Endodermal cell (in vitro differentiated cells): ENCODE results near the gene DHRS2. TPM values are rescaled to one million over a fixed set of nuclear protein-coding genes. Genes with fewer than 3 reads are reported as not detected.

Experiments
- DNase-seq: peaks from one replicate; pipeline ENCODE4 v3.0.0-alpha.2; 2017
- H3K27ac ChIP-seq: 2 replicates; pipeline ENCODE4 v1.5.1; 2013; ENCODE audit warnings: mild to moderate bottlenecking, low read depth, low read length, moderate library complexity
- H3K27me3 ChIP-seq: 2 replicates; pipeline ENCODE4 v1.6.1; 2013; ENCODE audit warnings: mild to moderate bottlenecking, low read length, moderate library complexity; ENCODE audit not compliant: insufficient read depth, control insufficient read depth, poor library complexity, severe bottlenecking
- H3K36me3 ChIP-seq: 2 replicates; pipeline ENCODE4 v1.7.0; 2013; ENCODE audit warnings: mild to moderate bottlenecking, low read length, moderate library complexity; ENCODE audit not compliant: control insufficient read depth, insufficient read depth
- H3K4me1 ChIP-seq: one replicate; pipeline ENCODE4 v1.7.0; 2013; ENCODE audit warnings: low read length; ENCODE audit not compliant: control insufficient read depth, insufficient read depth
- H3K4me3 ChIP-seq: 2 replicates; pipeline ENCODE4 v1.5.1; 2013; ENCODE audit warnings: mild to moderate bottlenecking, low read length, moderate library complexity
- H3K9ac ChIP-seq: 2 replicates; pipeline ENCODE4 v1.6.1; 2013; ENCODE audit warnings: mild to moderate bottlenecking, low read length, moderate library complexity; ENCODE audit not compliant: poor library complexity, severe bottlenecking; ENCODE audit errors: extremely low read depth
- H3K9me3 ChIP-seq: 2 replicates; pipeline ENCODE4 v1.6.1; 2013; ENCODE audit warnings: mild to moderate bottlenecking, low read length, moderate library complexity; ENCODE audit not compliant: control insufficient read depth
- H3K27ac Mint-ChIP-seq: 2 replicates; pipeline ENCODE4 v1.8.0; 2020; ENCODE audit warnings: mixed read lengths
- H3K27me3 Mint-ChIP-seq: 2 replicates; pipeline ENCODE4 v1.8.0; 2021; ENCODE audit warnings: mild to moderate bottlenecking, mixed read lengths; ENCODE audit not compliant: insufficient read depth
- H3K36me3 Mint-ChIP-seq: 2 replicates; pipeline ENCODE4 v1.8.0; 2020; ENCODE audit warnings: low read depth, mixed read lengths
- H3K4me1 Mint-ChIP-seq: 2 replicates; pipeline ENCODE4 v1.8.0; 2020; ENCODE audit warnings: mixed read lengths
- H3K4me3 Mint-ChIP-seq: 2 replicates; pipeline ENCODE4 v1.8.0; 2020; ENCODE audit warnings: mild to moderate bottlenecking, moderate library complexity, mixed read lengths
- H3K9me3 Mint-ChIP-seq: 2 replicates; pipeline ENCODE4 v1.8.0; 2020; ENCODE audit warnings: mild to moderate bottlenecking, mixed read lengths
- CTCF ChIP-seq: fragments of 200-600 bp; sonication (generic); conservative IDR thresholded peaks from 2 replicates; pipeline ENCODE4 v1.5.0; 2021; ENCODE audit warnings: antibody characterized with exemption, mild to moderate bottlenecking
- WGBS, 2 experiments: methylation state at CpG; one replicate each; pipeline versions ENCODE4 v1.1.5 to v1.1.7; 2013; ENCODE audit warnings: missing lambda C conversion rate in 2 of 2, mixed read lengths in 1 of 2; ENCODE audit not compliant: insufficient coverage in 1 of 2, insufficient read length in 1 of 2; 5-methylcytosine and 5-hydroxymethylcytosine counted together
- total RNA-seq, 2 donors: library from RNA; stranded (reverse); fragmentation: NEBNext Ultra II Directional in 1 of 2; extraction: Animal tissue kit (Norgen Biotek cat#: 25700) in 1 of 2; gene quantifications; 2 replicates in 1 of 2; 3 replicates in 1 of 2; pipeline ENCODE4 v1.2.1, GENCODE V29; 2021

DHRS2 gene
- total RNA-seq, 2 donors from 2014 or later: 0.66 to 1.2 TPM

- Mint-ChIP-seq H3K27me3 (no peaks in the 10 kb centered on the region), H3K4me3 (no peak overlapping the region), H3K4me1 (no peaks in the 10 kb centered on the region), H3K9me3 (no peaks in the 10 kb centered on the region), H3K27ac (no peak overlapping the region), H3K36me3 (no peaks in the 10 kb centered on the region)
- H3K36me3 ChIP-seq: no peaks in the 10 kb centered on the region
- H3K9ac ChIP-seq: no peak overlapping the region
- H3K4me1 ChIP-seq: no peaks in the 10 kb centered on the region
- H3K4me3 ChIP-seq: no peak overlapping the region
- H3K9me3 ChIP-seq: peaks cover 7% of the 10 kb centered on the region
- no peak overlapping the region for H3K27ac ChIP-seq
- no peak for DNase-seq
- WGBS, 2 experiments: 81 to 90% methylated on average over 2 to 3 of the region's 3 CpGs
- H3K27me3 ChIP-seq: no peaks in the 10 kb centered on the region
- no peak for TF ChIP-seq CTCF
Measured at GRCh38 chr14:23670481-23670880, 34.3 kb downstream of the DHRS2 start.

GRCh38 chr14:23672200-23672599, 36.0 kb downstream of the DHRS2 start:
- no peaks in the 10 kb centered on the region for H3K36me3 ChIP-seq
- H3K9ac ChIP-seq: no peak overlapping the region
- H3K27ac ChIP-seq: no peak overlapping the region
- 71 to 100% methylated on average over 1 of the region's 1 CpG for WGBS, 2 experiments
- Mint-ChIP-seq H3K4me3 (no peak overlapping the region), H3K27me3 (no peaks in the 10 kb centered on the region), H3K9me3 (peaks cover 2% of the 10 kb centered on the region), H3K4me1 (no peaks in the 10 kb centered on the region), H3K36me3 (no peaks in the 10 kb centered on the region), H3K27ac (no peak overlapping the region)
- H3K4me1 ChIP-seq: no peaks in the 10 kb centered on the region
- peaks cover 7% of the 10 kb centered on the region for H3K9me3 ChIP-seq
- TF ChIP-seq CTCF: no peak
- no peak overlapping the region for H3K4me3 ChIP-seq
- no peaks in the 10 kb centered on the region for H3K27me3 ChIP-seq
- no peak for DNase-seq

GRCh38 chr14:23675337-23675736, 39.2 kb downstream of the DHRS2 start:
- 71 to 89% methylated on average over 1 of the region's 2 CpGs for WGBS, 2 experiments
- Mint-ChIP-seq H3K27ac (no peak overlapping the region), H3K27me3 (peaks cover 2% of the 10 kb centered on the region), H3K4me1 (no peaks in the 10 kb centered on the region), H3K4me3 (no peak overlapping the region), H3K36me3 (no peaks in the 10 kb centered on the region), H3K9me3 (peaks cover 7% of the 10 kb centered on the region)
- H3K4me1 ChIP-seq: no peaks in the 10 kb centered on the region
- TF ChIP-seq CTCF: no peak
- no peaks in the 10 kb centered on the region for H3K36me3 ChIP-seq
- no peaks in the 10 kb centered on the region for H3K27me3 ChIP-seq
- H3K27ac ChIP-seq: no peak overlapping the region
- DNase-seq: no peak
- no peak overlapping the region for H3K9ac ChIP-seq
- H3K9me3 ChIP-seq: peaks cover 7% of the 10 kb centered on the region
- H3K4me3 ChIP-seq: no peak overlapping the region
